ENCODE results near the gene TMEM87A.
A peak's percentile ranks its signal among the peaks of the same experiment; 100 is the strongest.
"Not testable (repeated sequence)": the region's sequence is repeated elsewhere in the genome, so short reads cannot be mapped to it uniquely, and the experiment has no call there.

Gene TMEM87A, protein sequence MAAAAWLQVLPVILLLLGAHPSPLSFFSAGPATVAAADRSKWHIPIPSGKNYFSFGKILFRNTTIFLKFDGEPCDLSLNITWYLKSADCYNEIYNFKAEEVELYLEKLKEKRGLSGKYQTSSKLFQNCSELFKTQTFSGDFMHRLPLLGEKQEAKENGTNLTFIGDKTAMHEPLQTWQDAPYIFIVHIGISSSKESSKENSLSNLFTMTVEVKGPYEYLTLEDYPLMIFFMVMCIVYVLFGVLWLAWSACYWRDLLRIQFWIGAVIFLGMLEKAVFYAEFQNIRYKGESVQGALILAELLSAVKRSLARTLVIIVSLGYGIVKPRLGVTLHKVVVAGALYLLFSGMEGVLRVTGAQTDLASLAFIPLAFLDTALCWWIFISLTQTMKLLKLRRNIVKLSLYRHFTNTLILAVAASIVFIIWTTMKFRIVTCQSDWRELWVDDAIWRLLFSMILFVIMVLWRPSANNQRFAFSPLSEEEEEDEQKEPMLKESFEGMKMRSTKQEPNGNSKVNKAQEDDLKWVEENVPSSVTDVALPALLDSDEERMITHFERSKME

DNA sequence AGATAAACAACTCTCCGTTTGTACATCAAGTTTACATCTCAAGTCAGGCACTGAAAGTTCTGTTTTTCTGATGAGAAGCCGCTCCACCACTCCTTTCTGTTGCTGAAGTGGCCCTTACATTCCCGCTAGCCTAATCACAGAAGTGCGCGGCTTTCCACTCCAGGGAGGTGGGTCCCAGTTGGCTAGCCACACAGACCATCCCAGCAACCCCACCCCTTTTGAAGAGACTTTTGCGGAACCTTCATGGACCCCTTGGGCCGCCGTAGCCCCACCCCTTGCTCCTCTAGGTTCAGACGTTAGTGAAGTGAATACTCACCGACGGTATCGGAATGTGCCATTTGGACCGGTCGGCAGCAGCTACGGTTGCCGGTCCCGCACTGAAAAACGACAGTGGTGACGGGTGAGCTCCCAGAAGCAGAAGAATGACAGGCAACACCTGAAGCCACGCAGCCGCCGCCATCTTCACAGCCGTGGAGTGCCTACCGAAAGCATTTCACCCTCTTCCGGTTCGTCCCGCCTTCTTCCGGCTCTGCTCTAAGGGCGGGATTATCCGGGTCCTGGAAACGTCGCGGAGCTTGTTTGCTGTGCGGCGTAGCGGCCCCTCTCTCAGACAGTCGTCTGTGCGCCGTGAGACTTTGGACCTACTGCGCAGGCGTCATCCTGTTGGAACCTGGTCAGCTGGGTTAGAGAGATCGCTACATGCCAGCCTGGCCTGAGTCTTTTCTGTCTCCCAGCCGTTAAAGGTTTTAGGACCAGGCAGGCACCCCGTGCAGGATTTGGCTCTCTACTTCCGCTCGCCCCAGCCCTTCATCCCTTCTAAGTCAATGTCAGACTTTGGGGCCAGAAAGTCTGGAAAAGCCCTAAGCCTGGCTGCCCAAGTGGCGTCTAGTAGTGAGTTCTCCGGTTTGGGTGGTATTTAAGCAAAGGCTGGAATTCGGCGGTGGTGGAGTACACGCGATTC is at the start of gene TMEM87A, which contains the start of gene GANC:
Gene TMEM87A (minus strand): TSS at position 495 of the 961 bp plus-strand sequence. CDS start 35 bp downstream, at position 460.
Gene GANC (plus strand): TSS at position 263 of the 961 bp plus-strand sequence. CDS start 1,281 bp downstream, outside the sequence.
- DNase-seq, result peak; percentile 94

DNA sequence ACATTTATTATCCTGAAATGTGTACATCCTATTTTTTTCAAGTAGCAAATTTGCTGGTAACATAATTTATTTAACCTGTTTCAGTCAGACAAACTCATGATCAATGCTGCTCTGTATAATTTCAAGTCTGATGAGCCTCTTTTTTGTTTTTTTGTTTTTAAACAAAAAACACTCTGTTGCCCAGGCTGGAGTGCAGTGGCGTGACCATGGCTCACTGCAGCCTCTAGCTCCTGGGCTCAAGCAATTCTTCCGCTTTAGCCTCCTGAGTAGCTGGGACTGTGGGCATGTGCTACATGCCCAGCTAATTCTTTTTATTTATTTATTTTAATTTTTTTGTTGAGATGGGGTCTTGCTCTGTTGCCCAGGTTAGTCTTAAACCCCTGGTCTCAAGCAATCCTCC is 46.0 kb upstream of the TMEM87A start:
- no peak for DNase-seq

- not testable (repeated sequence) for DNase-seq
Measured at GRCh38 chr15:42316282-42316805, 43.1 kb upstream of the TMEM87A start.

GRCh38 chr15:42315521-42315920 is 42.3 kb upstream of the TMEM87A start:
- DNase-seq, result no peak

DNA sequence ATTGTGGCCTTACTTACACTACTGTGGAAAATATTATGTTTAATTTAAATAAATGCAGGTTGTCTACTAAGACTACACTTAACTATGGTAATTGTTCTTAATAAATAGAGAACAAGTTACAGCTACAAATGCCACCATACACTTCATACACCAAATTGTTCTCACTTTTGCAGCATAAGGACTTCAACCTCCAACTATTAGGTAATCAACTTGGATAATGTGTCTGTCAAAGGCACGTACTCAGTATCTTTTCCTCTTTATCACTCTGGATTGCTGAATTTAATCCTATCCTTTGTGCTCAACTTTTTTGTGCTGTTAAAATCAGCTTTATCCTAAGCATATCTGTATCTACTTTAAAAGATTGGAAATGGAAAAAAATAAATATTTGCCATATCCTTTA is 41.6 kb upstream of the TMEM87A start:
- DNase-seq, result no peak

GRCh38 chr15:42313463-42313862 is 40.2 kb upstream of the TMEM87A start:
- no peak for DNase-seq

- DNase-seq, result no peak
Measured at GRCh38 chr15:42306681-42307080, 33.4 kb upstream of the TMEM87A start.

DNA sequence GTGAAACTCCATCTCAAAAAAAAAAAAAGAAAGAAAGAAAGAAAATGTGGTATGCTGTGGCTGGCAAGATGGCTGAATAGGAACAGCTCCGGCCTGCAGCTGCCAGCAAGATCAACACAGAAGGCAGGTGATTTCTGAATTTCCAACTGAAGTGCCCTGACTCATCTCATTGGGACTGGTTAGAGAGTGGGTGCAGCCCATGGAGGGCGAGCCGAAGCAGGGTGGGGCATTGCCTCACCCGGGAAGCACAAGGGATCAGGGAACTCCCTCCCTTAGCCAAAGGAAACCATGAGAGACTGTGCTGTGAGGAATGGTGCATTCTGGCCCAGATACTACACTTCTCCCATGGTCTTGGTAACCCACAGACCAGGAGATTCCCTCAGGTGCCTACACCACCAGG is 27.8 kb upstream of the TMEM87A start:
- not testable (repeated sequence) for DNase-seq

DNA sequence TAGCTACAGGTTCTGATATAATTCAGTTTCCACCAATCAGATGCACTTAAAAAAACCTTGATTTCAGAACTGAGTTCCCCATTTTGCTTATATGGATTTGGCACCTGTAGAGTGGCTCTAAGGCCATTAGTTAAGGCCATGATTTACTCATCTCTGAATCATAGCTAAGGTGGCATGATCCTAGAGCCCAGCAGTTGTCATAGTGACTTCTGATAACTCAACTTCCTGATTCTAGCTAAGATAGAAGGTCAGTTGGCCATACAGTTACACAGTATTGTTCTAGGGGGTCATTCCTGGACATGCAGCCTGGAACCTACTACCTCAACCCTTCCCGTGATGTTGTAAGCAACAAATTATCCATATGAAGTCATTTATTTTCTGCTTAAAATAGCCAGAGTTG is 15.9 kb upstream of the TMEM87A start:
- DNase-seq, result no peak

- no peak for DNase-seq
Measured at GRCh38 chr15:42287931-42288330, 14.7 kb upstream of the TMEM87A start.

GRCh38 chr15:42286445-42287029 is 13.3 kb upstream of the TMEM87A start:
- DNase-seq, result no peak

- no peak for DNase-seq
Measured at GRCh38 chr15:42285034-42285433, 11.8 kb upstream of the TMEM87A start.

DNA sequence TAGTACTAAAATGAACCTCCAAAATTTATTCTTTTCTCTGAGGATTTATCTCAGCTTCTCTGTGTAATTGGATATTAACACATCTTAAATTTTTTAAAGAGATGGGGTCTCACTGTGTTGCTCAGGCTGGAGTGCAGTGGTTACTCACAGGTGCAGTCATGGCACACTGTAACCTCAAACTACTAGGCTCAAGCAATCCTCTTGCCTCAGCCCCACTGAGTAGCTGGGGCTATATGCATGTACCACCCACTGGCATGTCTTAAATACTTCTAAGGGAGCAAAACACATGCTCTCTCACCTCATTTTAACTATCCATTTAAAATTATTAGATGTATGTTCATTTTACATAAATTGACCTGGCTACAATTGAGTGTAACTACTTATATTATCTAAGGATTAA is 11.3 kb upstream of the TMEM87A start:
- no peak for DNase-seq

- no peak for DNase-seq
Measured at GRCh38 chr15:42283671-42284070, 10.4 kb upstream of the TMEM87A start.

DNA sequence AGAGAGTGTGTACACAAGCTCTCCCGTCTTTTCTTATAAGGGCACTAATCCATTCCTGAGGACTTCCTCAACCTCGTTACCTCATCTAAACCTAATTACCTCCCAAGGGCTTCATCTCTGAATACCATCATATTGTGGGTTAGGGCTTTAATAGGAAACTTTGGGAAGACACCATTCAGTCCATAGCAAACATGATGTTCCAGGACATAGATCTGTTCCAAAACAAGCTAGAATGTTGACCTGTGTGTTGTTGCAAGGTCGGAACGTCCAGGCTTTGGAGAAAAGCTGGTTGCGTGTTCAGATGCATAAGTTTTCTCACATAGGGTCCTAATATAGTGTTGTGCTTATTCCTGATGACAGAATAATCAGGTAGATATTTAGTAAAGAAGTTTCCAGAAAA is 9.7 kb upstream of the TMEM87A start:
- DNase-seq, result no peak

- no peak for DNase-seq
Measured at GRCh38 chr15:42282344-42282743, 9.1 kb upstream of the TMEM87A start.

DNA sequence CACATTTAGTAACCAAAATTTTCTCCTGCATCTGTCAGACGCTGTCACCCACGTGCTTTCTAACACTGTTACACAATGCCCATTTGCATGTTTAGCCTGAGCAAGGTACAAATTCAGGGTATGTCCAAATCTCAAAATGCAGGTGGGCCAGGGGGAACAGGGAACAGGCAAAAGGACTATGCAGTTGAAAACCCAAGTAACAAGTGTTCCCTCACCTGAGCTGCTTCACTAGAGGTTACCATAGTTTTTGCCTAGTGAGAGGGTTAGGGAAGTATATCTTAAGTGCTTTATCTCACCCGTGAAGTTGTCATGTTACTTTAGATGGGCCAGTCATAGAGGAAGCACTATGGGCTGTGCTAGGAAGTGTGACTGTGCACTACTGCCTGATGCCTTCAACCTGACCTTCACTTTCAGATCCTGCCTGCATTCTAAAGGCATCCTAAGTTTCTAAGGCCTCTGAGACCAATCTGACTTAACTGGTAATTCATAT is 6.0 kb upstream of the TMEM87A start:
- no peak for DNase-seq

DNA sequence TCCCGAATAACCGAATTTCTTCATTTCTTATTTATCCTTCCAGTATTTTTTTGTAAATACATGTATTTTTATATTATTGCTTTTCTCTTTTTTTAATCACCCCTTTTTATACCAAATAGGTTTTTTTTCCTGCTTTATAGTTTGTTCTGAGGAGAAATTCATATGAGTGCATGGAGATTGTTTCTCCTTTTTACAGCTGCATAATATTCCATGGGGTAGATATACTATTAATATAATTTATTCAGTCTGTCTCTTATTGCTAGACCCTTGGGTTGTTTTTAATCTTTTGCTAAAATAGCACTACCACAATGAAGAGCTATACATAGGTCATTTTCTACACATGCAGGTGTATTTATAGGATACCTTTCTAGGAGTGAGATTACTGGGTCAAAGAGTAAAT is 3.5 kb upstream of the TMEM87A start:
- no peak for DNase-seq

DNA sequence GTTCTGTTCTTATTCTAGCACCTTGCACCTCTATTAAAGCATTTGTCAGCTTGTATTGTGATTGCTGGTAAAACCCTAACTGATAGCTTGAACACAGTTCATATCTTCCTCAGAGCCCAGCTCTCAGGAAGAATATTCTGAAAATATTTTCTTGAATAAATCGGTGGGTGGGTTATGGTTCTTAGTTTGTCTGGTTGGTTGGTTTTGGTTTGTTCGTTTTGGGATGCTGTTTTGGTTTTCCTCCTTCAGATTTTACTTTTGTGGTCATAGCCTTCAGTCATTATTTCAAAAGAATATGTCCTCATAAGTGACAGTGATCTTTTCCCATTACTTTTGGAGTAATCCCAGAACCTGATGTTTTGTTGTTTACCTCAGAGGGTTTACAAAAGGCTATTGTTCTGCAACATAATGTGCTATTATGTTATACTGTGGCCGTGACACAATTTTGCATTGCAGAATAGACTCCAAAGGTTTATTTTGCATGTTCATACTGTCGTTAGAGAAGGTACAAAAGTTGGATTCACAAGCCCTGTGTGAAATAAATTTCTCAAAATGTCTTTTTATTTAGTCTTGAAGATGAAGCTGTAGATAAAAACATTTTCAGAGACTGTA is 2.7 kb upstream of the TMEM87A start:
- DNase-seq, result no peak

- DNase-seq, result no peak
Measured at GRCh38 chr15:42274702-42274989, 1.4 kb upstream of the TMEM87A start.

- DNase-seq, result no peak
Measured at GRCh38 chr15:42273900-42274701, 868 bp upstream of the TMEM87A start.

All from NCI-H1436 treated with DMSO at 0.1 percent for 48 hours (cell line).